H1 (cell line): ENCODE data around the gene ASB16.

ENCODE experiments used
- BRCA1 ChIP-seq: IDR thresholded peaks from 2 replicates; pipeline ENCODE4 v1.6.1; 2012; ENCODE audit warnings: low read depth, low read length, improper control_type of control experiment
- CTCF ChIP-seq, 3 experiments: IDR thresholded peaks; 1 replicate in 2 of 3; 2 replicates in 1 of 3; pipeline versions ENCODE4 v1.5.1 to v1.6.1; 2011; ENCODE audit warnings: low read length in 3 of 3, mild to moderate bottlenecking in 3 of 3, inconsistent platforms in 2 of 3, low read depth in 1 of 3, moderate library complexity in 1 of 3; ENCODE audit not compliant: insufficient read depth in 1 of 3; ENCODE audit errors: control extremely low read depth in 1 of 3
- EZH2 ChIP-seq: fragments of 200-600 bp; sonication (generic); IDR thresholded peaks from 2 replicates; pipeline ENCODE4 v1.7.1; 2012; ENCODE audit warnings: low read depth, mild to moderate bottlenecking, moderate library complexity, low read length, inconsistent platforms; ENCODE audit not compliant: severe bottlenecking
- RAD21 ChIP-seq, 2 experiments: IDR thresholded peaks in 1 of 2; conservative IDR thresholded peaks in 1 of 2; 2 replicates each; pipeline ENCODE4 v1.6.1; 2011; ENCODE audit warnings: low read depth in 2 of 2, low read length in 2 of 2, improper control_type of control experiment in 1 of 2, inconsistent platforms in 1 of 2, mild to moderate bottlenecking in 1 of 2, moderate library complexity in 1 of 2
- RXRA ChIP-seq: IDR thresholded peaks from 2 replicates; pipeline ENCODE4 v1.6.1; 2011; ENCODE audit warnings: low read depth, mild to moderate bottlenecking, low read length, moderate library complexity; ENCODE audit not compliant: insufficient read depth
- USF2 ChIP-seq: IDR thresholded peaks from 2 replicates; pipeline ENCODE4 v1.6.1; 2011; ENCODE audit warnings: low read length, improper control_type of control experiment
- TF ChIP-seq, protein P1 (sequence below): IDR thresholded peaks from 2 replicates; pipeline ENCODE4 v1.6.1; 2012; ENCODE audit warnings: inconsistent platforms

DNA sequence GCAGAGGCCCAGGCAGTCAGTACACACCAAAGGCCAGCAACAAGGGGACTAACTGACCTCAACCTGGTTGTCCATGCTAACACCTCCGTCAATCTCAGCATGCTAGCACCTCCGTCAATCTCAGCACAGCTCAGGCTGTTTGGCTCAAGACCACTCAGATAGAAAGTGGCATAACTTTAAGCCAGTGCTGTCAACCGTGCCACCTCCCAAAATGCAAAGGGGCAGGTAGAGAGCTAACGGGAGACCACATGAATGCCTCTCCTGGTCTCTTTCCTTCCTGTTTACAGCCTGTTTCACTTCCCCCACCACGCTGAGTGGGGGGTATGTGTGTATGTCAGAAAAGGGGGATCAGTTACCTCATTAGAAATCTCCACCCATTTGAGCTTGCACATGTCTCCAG lies 45.7 kb downstream of the ASB16 start:
- no peak for TF ChIP-seq EZH2
- no peak for TF ChIP-seq CTCF (IDR thresholded peaks at IDR 0.05; ENCODE audit: control extremely low read depth in 1 of 3, insufficient read depth in 1 of 3, low read depth in 1 of 3, low read length in 3 of 3)
- TF ChIP-seq RAD21 (IDR thresholded peaks at IDR 0.05 in 1 of 2, conservative IDR thresholded peaks at IDR 0.05 in 1 of 2; ENCODE audit: low read depth in 2 of 2, low read length in 2 of 2), result no peak
- TF ChIP-seq, protein P1, sequence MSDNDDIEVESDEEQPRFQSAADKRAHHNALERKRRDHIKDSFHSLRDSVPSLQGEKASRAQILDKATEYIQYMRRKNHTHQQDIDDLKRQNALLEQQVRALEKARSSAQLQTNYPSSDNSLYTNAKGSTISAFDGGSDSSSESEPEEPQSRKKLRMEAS, result no peak
- no peak for TF ChIP-seq USF2
- no peak for TF ChIP-seq BRCA1
- TF ChIP-seq RXRA, result no peak
